Effector memory CD8-positive, alpha-beta T cell (primary cell): ENCODE data around the gene DDOST.
A peak's percentile ranks its signal among the peaks of the same experiment; 100 is the strongest.

Source experiments
- ATAC-seq: fragments of 150-1000 bp; cut with Tn5 transposase; replicated peaks from 2 replicates; pipeline ENCODE4 v1.10.0; 2021; ENCODE audit warnings: mild to moderate bottlenecking, moderate library complexity
- DNase-seq, 3 experiments: peaks; one replicate each; pipeline ENCODE4 v3.0.0; 2021
- H3K27ac Mint-ChIP-seq, 2 donors: one replicate each; pipeline ENCODE4 v1.8.0; 2022; ENCODE audit warnings: mild to moderate bottlenecking in 2 of 2, mixed read lengths in 2 of 2, moderate library complexity in 2 of 2
- H3K27me3 Mint-ChIP-seq, 2 donors: one replicate each; pipeline ENCODE4 v1.8.0; 2022; ENCODE audit warnings: mixed read lengths in 2 of 2
- H3K36me3 Mint-ChIP-seq: one replicate; pipeline ENCODE4 v1.8.0; 2022; ENCODE audit warnings: mild to moderate bottlenecking, moderate library complexity, mixed read lengths; ENCODE audit not compliant: insufficient read depth
- H3K4me1 Mint-ChIP-seq, 2 donors: one replicate each; pipeline ENCODE4 v1.8.0; 2022; ENCODE audit warnings: low read depth in 2 of 2, mixed read lengths in 2 of 2
- H3K4me3 Mint-ChIP-seq, 2 donors: one replicate each; pipeline ENCODE4 v1.8.0; 2022; ENCODE audit warnings: mild to moderate bottlenecking in 2 of 2, mixed read lengths in 2 of 2, moderate library complexity in 2 of 2
- H3K9me3 Mint-ChIP-seq, 2 donors: one replicate each; pipeline ENCODE4 v1.8.0; 2022; ENCODE audit warnings: mixed read lengths in 2 of 2

DDOST gene

GRCh38 chr1:20663969-20664715 lies 3.0 kb upstream of the DDOST start:
- Mint-ChIP-seq H3K9me3 (no peaks in the 10 kb centered on the region), H3K4me1 (peaks cover 35% of the 10 kb centered on the region in 2 donors), H3K27me3 (no peaks in the 10 kb centered on the region), H3K4me3 (no peak overlapping the region), H3K27ac (no peak overlapping the region), H3K36me3 (peaks cover 12% of the 10 kb centered on the region)
- DNase-seq (no peak), ATAC-seq (no peak)

GRCh38 chr1:20663365-20663764 lies 2.2 kb upstream of the DDOST start:
- no peaks in the 10 kb centered on the region for H3K9me3 Mint-ChIP-seq
- DNase-seq (no peak), ATAC-seq (no peak)
- H3K4me3 Mint-ChIP-seq: peak overlapping the region; percentile 96 to 99
- H3K36me3 Mint-ChIP-seq: peaks cover 19% of the 10 kb centered on the region
- peak overlapping the region in 1 of 2 donors; percentile 95 for H3K27ac Mint-ChIP-seq
- no peaks in the 10 kb centered on the region for H3K27me3 Mint-ChIP-seq
- H3K4me1 Mint-ChIP-seq: peaks cover 35 to 43% of the 10 kb centered on the region in 2 donors

GRCh38 chr1:20662110-20662475 lies 924 bp upstream of the DDOST start:
- H3K4me1 Mint-ChIP-seq: peaks cover 38 to 46% of the 10 kb centered on the region in 2 donors
- peak overlapping the region; percentile 96 to 99 for H3K4me3 Mint-ChIP-seq
- DNase-seq: no peak
- peaks cover 24% of the 10 kb centered on the region for H3K36me3 Mint-ChIP-seq
- no peaks in the 10 kb centered on the region for H3K9me3 Mint-ChIP-seq
- H3K27ac Mint-ChIP-seq: peak overlapping the region; percentile 95 to 99
- no peak for ATAC-seq
- no peaks in the 10 kb centered on the region for H3K27me3 Mint-ChIP-seq

- Mint-ChIP-seq H3K27me3 (no peaks in the 10 kb centered on the region), H3K36me3 (peaks cover 35% of the 10 kb centered on the region), H3K4me3 (peak overlapping the region; percentile 96 to 99), H3K9me3 (no peaks in the 10 kb centered on the region), H3K27ac (peak overlapping the region; percentile 95 to 99), H3K4me1 (peaks cover 41 to 50% of the 10 kb centered on the region in 2 donors)
- peak; percentile 2 for ATAC-seq
- peak; percentile 17 to 23 (median 21) for DNase-seq
Measured at GRCh38 chr1:20660847-20661206, 342 bp downstream of the DDOST start.

- DNase-seq (no peak), ATAC-seq (no peak)
- peaks cover 39% of the 10 kb centered on the region for H3K36me3 Mint-ChIP-seq
- peak overlapping the region; percentile 96 to 99 for H3K4me3 Mint-ChIP-seq
- no peaks in the 10 kb centered on the region for H3K9me3 Mint-ChIP-seq
- H3K4me1 Mint-ChIP-seq: peaks cover 41 to 50% of the 10 kb centered on the region in 2 donors
- H3K27me3 Mint-ChIP-seq: no peaks in the 10 kb centered on the region
- peak overlapping the region; percentile 95 to 99 for H3K27ac Mint-ChIP-seq
Measured at GRCh38 chr1:20660363-20660762, 806 bp downstream of the DDOST start.

GRCh38 chr1:20658166-20658915 lies 2.8 kb downstream of the DDOST start:
- DNase-seq: no peak
- no peak overlapping the region for H3K4me3 Mint-ChIP-seq
- no peaks in the 10 kb centered on the region for H3K9me3 Mint-ChIP-seq
- H3K4me1 Mint-ChIP-seq: peaks cover 41 to 50% of the 10 kb centered on the region in 2 donors
- no peak for ATAC-seq
- peaks cover 55% of the 10 kb centered on the region for H3K36me3 Mint-ChIP-seq
- no peaks in the 10 kb centered on the region for H3K27me3 Mint-ChIP-seq
- peak overlapping the region; percentile 95 to 99 for H3K27ac Mint-ChIP-seq

GRCh38 chr1:20657024-20657423 lies 4.1 kb downstream of the DDOST start:
- H3K36me3 Mint-ChIP-seq: peaks cover 67% of the 10 kb centered on the region

GRCh38 chr1:20654104-20654690 lies 7.0 kb downstream of the DDOST start:
- no peak for DNase-seq
- Mint-ChIP-seq H3K27ac (no peak overlapping the region), H3K9me3 (no peaks in the 10 kb centered on the region), H3K27me3 (no peaks in the 10 kb centered on the region), H3K4me1 (peaks cover 11 to 20% of the 10 kb centered on the region in 2 donors), H3K36me3 (peaks cover 74% of the 10 kb centered on the region), H3K4me3 (no peak overlapping the region)
- ATAC-seq: no peak

More at GRCh38 chr1:20657024-20657423, 4.1 kb downstream of the DDOST start:
- no peak overlapping the region for H3K27ac Mint-ChIP-seq
- ATAC-seq (no peak), DNase-seq (no peak)
- H3K4me1 Mint-ChIP-seq: peaks cover 34 to 41% of the 10 kb centered on the region in 2 donors
- no peaks in the 10 kb centered on the region for H3K9me3 Mint-ChIP-seq
- no peaks in the 10 kb centered on the region for H3K27me3 Mint-ChIP-seq
- H3K4me3 Mint-ChIP-seq: no peak overlapping the region

GRCh38 chr1:20652300-20652699 lies 8.9 kb downstream of the DDOST start:
- no peak overlapping the region for H3K27ac Mint-ChIP-seq
- H3K9me3 Mint-ChIP-seq: no peaks in the 10 kb centered on the region
- DNase-seq (no peak), ATAC-seq (no peak)
- no peaks in the 10 kb centered on the region for H3K27me3 Mint-ChIP-seq
- H3K36me3 Mint-ChIP-seq: peaks cover 68% of the 10 kb centered on the region
- H3K4me1 Mint-ChIP-seq: peaks cover 9 to 10% of the 10 kb centered on the region in 2 donors
- H3K4me3 Mint-ChIP-seq: no peak overlapping the region

GRCh38 chr1:20648946-20649345 lies 12.2 kb downstream of the DDOST start:
- Mint-ChIP-seq H3K9me3 (no peaks in the 10 kb centered on the region), H3K4me1 (peaks cover 0 to 1% of the 10 kb centered on the region in 2 donors), H3K36me3 (peaks cover 51% of the 10 kb centered on the region), H3K27me3 (no peaks in the 10 kb centered on the region), H3K4me3 (no peak overlapping the region), H3K27ac (no peak overlapping the region)
- no peak for DNase-seq
- ATAC-seq: no peak

- Mint-ChIP-seq H3K9me3 (no peaks in the 10 kb centered on the region), H3K27me3 (no peaks in the 10 kb centered on the region), H3K4me1 (peaks cover 0 to 1% of the 10 kb centered on the region in 2 donors), H3K36me3 (peaks cover 46% of the 10 kb centered on the region), H3K27ac (no peak overlapping the region), H3K4me3 (no peak overlapping the region)
- ATAC-seq (no peak), DNase-seq (no peak)
Measured at GRCh38 chr1:20648438-20648837, 12.7 kb downstream of the DDOST start.

GRCh38 chr1:20645414-20645813 lies 15.8 kb downstream of the DDOST start:
- Mint-ChIP-seq H3K4me3 (no peak overlapping the region), H3K4me1 (peaks cover under 1 to 1% of the 10 kb centered on the region in 2 donors), H3K27me3 (no peaks in the 10 kb centered on the region), H3K36me3 (peaks cover 28% of the 10 kb centered on the region), H3K27ac (peak overlapping the region in 1 of 2 donors; percentile 20), H3K9me3 (no peaks in the 10 kb centered on the region)
- ATAC-seq: no peak
- DNase-seq: no peak

GRCh38 chr1:20644416-20644815 lies 16.8 kb downstream of the DDOST start:
- H3K4me1 Mint-ChIP-seq: peaks cover 2 to 6% of the 10 kb centered on the region in 2 donors
- DNase-seq (no peak), ATAC-seq (no peak)
- H3K4me3 Mint-ChIP-seq: no peak overlapping the region
- peaks cover 22% of the 10 kb centered on the region for H3K36me3 Mint-ChIP-seq
- H3K27me3 Mint-ChIP-seq: no peaks in the 10 kb centered on the region
- H3K27ac Mint-ChIP-seq: no peak overlapping the region
- no peaks in the 10 kb centered on the region for H3K9me3 Mint-ChIP-seq
